Neuronal stem cell (in vitro differentiated cells): ENCODE results near the gene OSBPL3.

Experiments used
- DNase-seq: peaks from one replicate; pipeline ENCODE4 v3.0.0-alpha.2; 2013; ENCODE audit warnings: low spot score
- H2AFZ ChIP-seq: one replicate; pipeline ENCODE4 v1.6.1; 2013; ENCODE audit warnings: mild to moderate bottlenecking, low read length, inconsistent platforms
- H2AK5ac ChIP-seq: 2 replicates; pipeline ENCODE4 v1.6.1; 2013; ENCODE audit warnings: low read depth, mild to moderate bottlenecking, inconsistent platforms, low read length, moderate library complexity, mixed read lengths
- H2BK120ac ChIP-seq: 2 replicates; pipeline ENCODE4 v1.6.1; 2013; ENCODE audit warnings: low read depth, mild to moderate bottlenecking, inconsistent platforms, low read length, moderate library complexity, mixed read lengths
- H2BK12ac ChIP-seq: one replicate; pipeline ENCODE4 v1.6.1; 2013; ENCODE audit warnings: low read length, inconsistent platforms
- H2BK15ac ChIP-seq: 2 replicates; pipeline ENCODE4 v1.6.1; 2013; ENCODE audit warnings: mild to moderate bottlenecking, low read length, inconsistent platforms, mixed read lengths
- H2BK5ac ChIP-seq: one replicate; pipeline ENCODE4 v1.6.1; 2013; ENCODE audit warnings: inconsistent platforms, mild to moderate bottlenecking, low read length, moderate library complexity
- H3K14ac ChIP-seq: one replicate; pipeline ENCODE4 v1.6.1; 2013; ENCODE audit warnings: low read length, inconsistent platforms
- H3K18ac ChIP-seq: 2 replicates; pipeline ENCODE4 v1.6.1; 2013; ENCODE audit warnings: low read length, inconsistent platforms
- H3K23ac ChIP-seq: 2 replicates; pipeline ENCODE4 v1.6.1; 2013; ENCODE audit warnings: low read depth, mild to moderate bottlenecking, mixed read lengths, low read length, inconsistent platforms; ENCODE audit not compliant: poor library complexity
- H3K27ac ChIP-seq: replicated peaks from 3 replicates; pipeline ENCODE4 v1.5.1; 2013; ENCODE audit warnings: low read length, inconsistent platforms
- H3K27me3 ChIP-seq, 3 experiments: 2 replicates each; pipeline ENCODE4 v1.6.1; 2013; ENCODE audit warnings: low read length in 3 of 3, mild to moderate bottlenecking in 2 of 3, inconsistent platforms in 1 of 3, low read depth in 1 of 3, mixed read lengths in 1 of 3, moderate library complexity in 1 of 3; ENCODE audit not compliant: control insufficient read depth in 3 of 3, insufficient read depth in 3 of 3
- H3K36me3 ChIP-seq, 2 donors: replicated peaks in 1 of 2; 2 replicates each; pipeline ENCODE4 v1.6.1; 2013; ENCODE audit warnings: low read length in 2 of 2; ENCODE audit not compliant: control insufficient read depth in 2 of 2, insufficient read depth in 2 of 2
- H3K4ac ChIP-seq: 2 replicates; pipeline ENCODE4 v1.6.1; 2013; ENCODE audit warnings: inconsistent platforms, mild to moderate bottlenecking, low read length, moderate library complexity
- H3K4me1 ChIP-seq, 2 donors: 1 replicate in 1 of 2; 2 replicates in 1 of 2; pipeline ENCODE4 v1.6.1; 2013; ENCODE audit warnings: low read length in 2 of 2, low read depth in 1 of 2; ENCODE audit not compliant: control insufficient read depth in 2 of 2, insufficient read depth in 1 of 2
- H3K4me2 ChIP-seq: one replicate; pipeline ENCODE4 v1.6.1; 2013; ENCODE audit warnings: mild to moderate bottlenecking, low read length, inconsistent platforms; ENCODE audit not compliant: insufficient read depth, poor library complexity, severe bottlenecking
- H3K4me3 ChIP-seq, 2 donors: 2 replicates each; pipeline ENCODE4 v1.5.1; 2013; ENCODE audit warnings: low read length in 2 of 2, mild to moderate bottlenecking in 2 of 2, inconsistent platforms in 1 of 2, moderate library complexity in 1 of 2
- H3K79me1 ChIP-seq: one replicate; pipeline ENCODE4 v1.6.1; 2013; ENCODE audit warnings: low read depth, mild to moderate bottlenecking, inconsistent platforms, low read length, moderate library complexity
- H3K9ac ChIP-seq: one replicate; pipeline ENCODE4 v1.6.1; 2013; ENCODE audit warnings: mild to moderate bottlenecking, low read depth, low read length, inconsistent platforms; ENCODE audit not compliant: poor library complexity
- H3K9me3 ChIP-seq, 2 donors: replicated peaks in 1 of 2; 2 replicates each; pipeline versions ENCODE3 to v1.6.1; 2013; ENCODE audit warnings: low read length in 2 of 2, mild to moderate bottlenecking in 2 of 2, inconsistent platforms in 1 of 2, low read depth in 1 of 2, mixed read lengths in 1 of 2, moderate library complexity in 1 of 2; ENCODE audit not compliant: control insufficient read depth in 2 of 2, insufficient read depth in 1 of 2
- H4K8ac ChIP-seq: one replicate; pipeline ENCODE4 v1.6.1; 2013; ENCODE audit warnings: low read depth, mild to moderate bottlenecking, inconsistent platforms, low read length, moderate library complexity
- H4K91ac ChIP-seq: one replicate; pipeline ENCODE4 v1.6.1; 2013; ENCODE audit warnings: low read length, low read depth, mild to moderate bottlenecking, inconsistent platforms; ENCODE audit not compliant: poor library complexity
- WGBS, 2 donors: extraction: QIAGEN DNeasy Blood & Tissue Kit; methylation state at CpG; one replicate each; pipeline ENCODE4 v1.1.7; 2013; ENCODE audit warnings: missing lambda C conversion rate in 2 of 2, mixed read lengths in 1 of 2; ENCODE audit not compliant: insufficient read length in 2 of 2, insufficient replicate concordance in 1 of 2; ENCODE audit errors: extremely low coverage in 2 of 2; 5-methylcytosine and 5-hydroxymethylcytosine counted together

The OSBPL3 gene

GRCh38 chr7:24820730-24821044, 159.3 kb downstream of the OSBPL3 start:
- Histone ChIP-seq H3K9ac (no peak overlapping the region), H2BK12ac (no peak overlapping the region), H2BK15ac (no peak overlapping the region), H3K23ac (no peak overlapping the region), H4K91ac (no peak overlapping the region), H3K4me3 (no peak overlapping the region), H3K27ac (no peak overlapping the region), H2BK120ac (no peak overlapping the region), H3K79me1 (no peaks in the 10 kb centered on the region), H3K4me1 (peaks cover 1 to 11% of the 10 kb centered on the region in 2 donors), H3K14ac (no peak overlapping the region), H3K27me3 (no peaks in the 10 kb centered on the region), H2AK5ac (no peak overlapping the region), H3K36me3 (peaks cover 0 to 78% of the 10 kb centered on the region in 2 donors), H3K4me2 (no peak overlapping the region), H3K4ac (no peak overlapping the region), H2BK5ac (no peak overlapping the region), H3K18ac (no peak overlapping the region), H3K9me3 (no peaks in the 10 kb centered on the region), H2AFZ (no peak overlapping the region), H4K8ac (no peak overlapping the region)
- DNase-seq, result no peak

DNA sequence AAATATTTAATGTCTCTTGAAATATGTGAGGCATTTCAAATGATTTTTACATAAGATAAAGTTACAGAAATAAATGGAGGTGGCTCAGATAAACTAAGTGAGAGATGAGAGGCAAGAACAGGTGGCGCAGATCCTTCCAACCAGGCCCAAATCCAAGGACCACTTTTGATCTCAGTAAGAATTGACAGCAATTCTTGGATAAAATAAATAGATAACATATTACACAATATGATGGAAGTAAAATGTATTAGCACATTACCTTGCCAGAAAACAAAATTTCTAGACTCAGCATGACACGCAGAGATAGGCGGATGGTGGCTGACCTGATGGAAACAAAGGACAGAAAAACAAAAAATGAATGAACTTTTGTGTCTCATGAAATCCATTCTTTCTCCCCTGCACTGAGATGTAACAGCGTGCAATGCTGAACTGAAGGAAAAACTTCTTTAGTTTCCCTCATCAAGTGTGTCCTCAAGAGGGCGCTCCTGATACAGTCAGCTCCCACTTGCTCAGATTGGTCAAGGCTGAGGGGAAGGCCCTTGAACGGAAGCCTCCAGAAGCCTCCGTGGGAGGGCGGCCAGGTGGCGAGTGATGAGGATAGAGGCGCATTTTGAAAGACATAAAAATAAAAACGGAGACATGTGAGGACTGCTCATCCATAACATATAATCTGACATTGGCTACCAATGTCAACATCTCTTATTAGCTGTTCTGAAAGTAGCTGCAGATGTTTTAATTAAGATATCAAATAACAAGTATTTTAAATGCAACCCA, 159.9 kb downstream of the OSBPL3 start:
- H2BK15ac ChIP-seq, result no peak overlapping the region
- H3K4ac ChIP-seq, result no peak overlapping the region
- no peak overlapping the region for H3K4me2 ChIP-seq
- no peak overlapping the region for H4K91ac ChIP-seq
- peak; percentile 76 for DNase-seq
- H2AFZ ChIP-seq, result no peak overlapping the region
- H2AK5ac ChIP-seq, result no peak overlapping the region
- H3K36me3 ChIP-seq, result peaks cover 0 to 78% of the 10 kb centered on the region in 2 donors
- no CpG with 5 or more reads among the region's 11 CpGs for WGBS, 2 donors
- H3K4me3 ChIP-seq, result no peak overlapping the region
- H3K23ac ChIP-seq, result no peak overlapping the region
- no peak overlapping the region for H3K27ac ChIP-seq
- no peak overlapping the region for H2BK12ac ChIP-seq
- H3K18ac ChIP-seq, result no peak overlapping the region
- H3K4me1 ChIP-seq, result peaks cover 1 to 11% of the 10 kb centered on the region in 2 donors
- H3K14ac ChIP-seq, result no peak overlapping the region
- no peaks in the 10 kb centered on the region for H3K27me3 ChIP-seq
- no peak overlapping the region for H4K8ac ChIP-seq
- H3K79me1 ChIP-seq, result no peaks in the 10 kb centered on the region
- no peak overlapping the region for H2BK120ac ChIP-seq
- H3K9ac ChIP-seq, result no peak overlapping the region
- no peak overlapping the region for H2BK5ac ChIP-seq
- H3K9me3 ChIP-seq, result no peaks in the 10 kb centered on the region

- no peak overlapping the region for H2AK5ac ChIP-seq
- no peak overlapping the region for H3K14ac ChIP-seq
- no peak overlapping the region for H2AFZ ChIP-seq
- WGBS, 2 donors, result no CpG with 5 or more reads among the region's 4 CpGs
- H3K4me1 ChIP-seq, result peaks cover 1 to 11% of the 10 kb centered on the region in 2 donors
- H4K8ac ChIP-seq, result no peak overlapping the region
- H3K27me3 ChIP-seq, result no peaks in the 10 kb centered on the region
- H3K23ac ChIP-seq, result no peak overlapping the region
- no peak overlapping the region for H3K4ac ChIP-seq
- no peak for DNase-seq
- H3K4me3 ChIP-seq, result no peak overlapping the region
- no peak overlapping the region for H2BK15ac ChIP-seq
- H3K18ac ChIP-seq, result no peak overlapping the region
- H3K9me3 ChIP-seq, result no peaks in the 10 kb centered on the region
- no peak overlapping the region for H2BK120ac ChIP-seq
- H3K9ac ChIP-seq, result no peak overlapping the region
- no peak overlapping the region for H2BK5ac ChIP-seq
- no peak overlapping the region for H2BK12ac ChIP-seq
- H4K91ac ChIP-seq, result no peak overlapping the region
- peaks cover 0 to 77% of the 10 kb centered on the region in 2 donors for H3K36me3 ChIP-seq
- H3K27ac ChIP-seq, result no peak overlapping the region
- no peaks in the 10 kb centered on the region for H3K79me1 ChIP-seq
- H3K4me2 ChIP-seq, result no peak overlapping the region
Observed at GRCh38 chr7:24817339-24817738, 162.6 kb downstream of the OSBPL3 start.

DNA sequence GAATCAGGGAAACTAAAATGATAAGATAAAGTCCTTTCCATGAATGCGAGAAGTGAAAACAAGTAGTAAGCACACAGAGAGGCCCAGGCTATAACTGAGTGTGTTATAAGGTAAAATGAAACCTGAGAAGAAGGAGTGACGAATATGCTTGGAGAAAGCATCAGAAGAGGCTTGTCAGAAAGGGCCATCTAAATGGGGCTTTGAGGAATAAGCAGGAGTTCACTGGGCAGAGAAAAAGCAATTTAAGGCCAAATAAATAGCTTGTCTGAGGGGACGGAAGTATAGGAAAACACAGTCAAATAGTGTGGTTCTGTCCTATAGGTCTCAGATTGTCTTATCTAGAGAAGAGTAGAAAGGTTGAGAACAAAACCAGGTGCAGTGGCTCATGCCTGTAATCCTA, 163.1 kb downstream of the OSBPL3 start:
- Histone ChIP-seq H3K4ac (no peak overlapping the region), H2BK5ac (no peak overlapping the region), H2BK120ac (no peak overlapping the region), H4K91ac (no peak overlapping the region), H4K8ac (no peak overlapping the region), H3K36me3 (peaks cover 0 to 80% of the 10 kb centered on the region in 2 donors), H3K4me2 (no peak overlapping the region), H2BK15ac (no peak overlapping the region), H3K4me1 (peaks cover 1 to 11% of the 10 kb centered on the region in 2 donors), H3K23ac (no peak overlapping the region), H3K27me3 (no peaks in the 10 kb centered on the region), H2BK12ac (no peak overlapping the region), H3K9ac (no peak overlapping the region), H3K79me1 (no peaks in the 10 kb centered on the region), H3K4me3 (no peak overlapping the region), H3K27ac (no peak overlapping the region), H3K18ac (no peak overlapping the region), H3K14ac (no peak overlapping the region), H2AFZ (no peak overlapping the region), H2AK5ac (no peak overlapping the region), H3K9me3 (no peaks in the 10 kb centered on the region)
- no peak for DNase-seq
- WGBS, 2 donors, result no CpG with 5 or more reads among the region's 3 CpGs
